ENCODE results near the gene FBN2. TPM values are rescaled to one million over a fixed set of nuclear protein-coding genes. Genes with fewer than 3 reads are reported as not detected.
"Not testable (repeated sequence)": the region's sequence is repeated elsewhere in the genome, so short reads cannot be mapped to it uniquely, and the experiment has no call there.

The FBN2 gene
- total RNA-seq, 1 experiment from 2014 or later: 1.6 TPM

- H3K9me3 ChIP-seq (ENCODE audit: low read depth, low read length, poor library complexity, severe bottlenecking): no peaks in the 10 kb centered on the region
- POLR2A ChIA-PET (ENCODE audit: low non-redundant PET): no interaction called here
- intact Hi-C loops (cut with micrococcal nuclease; ENCODE audit: unreplicated experiment): no loop called here
- TF ChIP-seq EZH2 (IDR thresholded peaks at IDR 0.05; ENCODE audit: borderline replicate concordance, low read depth, low read length, poor library complexity, severe bottlenecking) (no peak), CTCF (conservative IDR thresholded peaks at IDR 0.05; ENCODE audit: low read depth, low read length) (no peak)
- no peaks in the 10 kb centered on the region for H3K27me3 ChIP-seq (replicated peaks; ENCODE audit: insufficient read depth, low read depth, low read length, poor library complexity)
- no peaks in the 10 kb centered on the region for H3K4me1 ChIP-seq (ENCODE audit: insufficient read depth, low read length, poor library complexity, severe bottlenecking)
- DNase-seq (ENCODE audit: low spot score): no peak
- CTCF ChIA-PET: no interaction called here
- no peak overlapping the region for H3K4me3 ChIP-seq (ENCODE audit: low read depth, low read length, poor library complexity, severe bottlenecking)
- BruUV-seq (replicated peaks): no TSS peak
- H3K27ac ChIP-seq (ENCODE audit: low read depth, low read length, poor library complexity, severe bottlenecking): no peak overlapping the region
- no peaks in the 10 kb centered on the region for H3K36me3 ChIP-seq (ENCODE audit: insufficient read depth, low read length, poor library complexity, severe bottlenecking)
Measured at GRCh38 chr5:128512894-128513293, 25.2 kb downstream of the FBN2 start.

GRCh38 chr5:128506643-128507042 lies 31.4 kb downstream of the FBN2 start:
- ChIA-PET POLR2A (ENCODE audit: low non-redundant PET) (no interaction called here), CTCF (no interaction called here)
- intact Hi-C loops (cut with micrococcal nuclease; ENCODE audit: unreplicated experiment): no loop called here
- no peak for DNase-seq (ENCODE audit: low spot score)
- Histone ChIP-seq H3K27ac (ENCODE audit: low read depth, low read length, poor library complexity, severe bottlenecking) (no peak overlapping the region), H3K36me3 (ENCODE audit: insufficient read depth, low read length, poor library complexity, severe bottlenecking) (no peaks in the 10 kb centered on the region), H3K4me3 (ENCODE audit: low read depth, low read length, poor library complexity, severe bottlenecking) (no peak overlapping the region), H3K27me3 (replicated peaks; ENCODE audit: insufficient read depth, low read depth, low read length, poor library complexity) (no peaks in the 10 kb centered on the region), H3K4me1 (ENCODE audit: insufficient read depth, low read length, poor library complexity, severe bottlenecking) (no peaks in the 10 kb centered on the region), H3K9me3 (ENCODE audit: low read depth, low read length, poor library complexity, severe bottlenecking) (no peaks in the 10 kb centered on the region)
- TF ChIP-seq EZH2 (IDR thresholded peaks at IDR 0.05; ENCODE audit: borderline replicate concordance, low read depth, low read length, poor library complexity, severe bottlenecking): no peak
- no peak for TF ChIP-seq CTCF (conservative IDR thresholded peaks at IDR 0.05; ENCODE audit: low read depth, low read length)
- no TSS peak for BruUV-seq (replicated peaks)

GRCh38 chr5:128503727-128504126 lies 34.3 kb downstream of the FBN2 start:
- BruUV-seq (replicated peaks); H3K9me3 ChIP-seq (ENCODE audit: low read depth, low read length, poor library complexity, severe bottlenecking): not testable (repeated sequence)

GRCh38 chr5:128498844-128499455 lies 39.1 kb downstream of the FBN2 start:
- H3K9me3 ChIP-seq (ENCODE audit: low read depth, low read length, poor library complexity, severe bottlenecking): no peaks in the 10 kb centered on the region
- H3K4me1 ChIP-seq (ENCODE audit: insufficient read depth, low read length, poor library complexity, severe bottlenecking): no peaks in the 10 kb centered on the region
- DNase-seq (ENCODE audit: low spot score): peak; percentile 55
- H3K27ac ChIP-seq (ENCODE audit: low read depth, low read length, poor library complexity, severe bottlenecking): no peak overlapping the region
- peak; percentile 47 for TF ChIP-seq CTCF (conservative IDR thresholded peaks at IDR 0.05; ENCODE audit: low read depth, low read length)
- TF ChIP-seq EZH2 (IDR thresholded peaks at IDR 0.05; ENCODE audit: borderline replicate concordance, low read depth, low read length, poor library complexity, severe bottlenecking): no peak
- H3K4me3 ChIP-seq (ENCODE audit: low read depth, low read length, poor library complexity, severe bottlenecking): no peak overlapping the region
- no TSS peak for BruUV-seq (replicated peaks)
- ChIA-PET CTCF (interaction anchor here (1.2 kb wide), 1 partner anchor 285 kb away, joined by 7 read pairs; no protein-coding TSS in a partner anchor), POLR2A (ENCODE audit: low non-redundant PET) (no interaction called here)
- H3K27me3 ChIP-seq (replicated peaks; ENCODE audit: insufficient read depth, low read depth, low read length, poor library complexity): no peaks in the 10 kb centered on the region
- intact Hi-C loops (cut with micrococcal nuclease; ENCODE audit: unreplicated experiment): loop anchor here (2.0 to 10.0 kb wide), 3 partner anchors 286 to 934 kb away; no protein-coding TSS in a partner anchor
- H3K36me3 ChIP-seq (ENCODE audit: insufficient read depth, low read length, poor library complexity, severe bottlenecking): no peaks in the 10 kb centered on the region

More at GRCh38 chr5:128503727-128504126, 34.3 kb downstream of the FBN2 start:
- H3K27ac ChIP-seq (ENCODE audit: low read depth, low read length, poor library complexity, severe bottlenecking); DNase-seq (ENCODE audit: low spot score); POLR2A ChIA-PET (ENCODE audit: low non-redundant PET); H3K27me3 ChIP-seq (replicated peaks; ENCODE audit: insufficient read depth, low read depth, low read length, poor library complexity); H3K36me3 ChIP-seq (ENCODE audit: insufficient read depth, low read length, poor library complexity, severe bottlenecking); intact Hi-C loops (cut with micrococcal nuclease; ENCODE audit: unreplicated experiment); H3K4me1 ChIP-seq (ENCODE audit: insufficient read depth, low read length, poor library complexity, severe bottlenecking); H3K4me3 ChIP-seq (ENCODE audit: low read depth, low read length, poor library complexity, severe bottlenecking); CTCF ChIA-PET: not testable (repeated sequence)

All from A673 (cell line).